Vagina (tissue), 2 donors: ENCODE measurements around the gene TMTC1. TPM values are rescaled to one million over a fixed set of nuclear protein-coding genes. Genes with fewer than 3 reads are reported as not detected.
A peak's percentile ranks its signal among the peaks of the same experiment; 100 is the strongest.

Experiments
- DNase-seq, 2 donors: peaks; one replicate each; pipeline ENCODE4 v3.0.0-alpha.2; 2017; ENCODE audit errors: extremely low spot score in 2 of 2
- H3K27ac ChIP-seq: fragments of 200-600 bp; sonication (generic); one replicate; pipeline ENCODE4 v1.5.1; 2019
- H3K27me3 ChIP-seq: fragments of 200-600 bp; sonication (generic); one replicate; pipeline ENCODE4 v1.5.1; 2019
- H3K36me3 ChIP-seq, 2 donors: fragments of 200-600 bp; sonication (generic); one replicate each; pipeline ENCODE4 v1.5.1; 2017 to 2019
- H3K4me1 ChIP-seq: fragments of 200-600 bp; sonication (generic); one replicate; pipeline ENCODE4 v1.5.1; 2019
- H3K4me3 ChIP-seq, 2 donors: fragments of 200-600 bp; sonication (generic); 1 replicate in 1 of 2; 2 replicates in 1 of 2; pipeline ENCODE4 v1.5.1; 2016 to 2019
- H3K9me3 ChIP-seq: fragments of 200-600 bp; sonication (generic); one replicate; pipeline ENCODE4 v1.5.1; 2019
- POLR2A ChIP-seq, 2 donors: fragments of 450-650 bp; IDR thresholded peaks; one replicate each; pipeline ENCODE4 v1.6.1; 2017; ENCODE audit warnings: antibody characterized with exemption in 2 of 2, mild to moderate bottlenecking in 2 of 2, moderate library complexity in 2 of 2
- POLR2AphosphoS5 ChIP-seq, 2 donors: sonication (generic); formaldehyde crosslinking; IDR thresholded peaks; one replicate each; pipeline ENCODE4 v1.9.0; 2017; ENCODE audit warnings: antibody characterized with exemption in 2 of 2, mild to moderate bottlenecking in 2 of 2, low read depth in 1 of 2; ENCODE audit not compliant: insufficient read depth in 1 of 2
- intact Hi-C: fragments of 100-400 bp; cut with DNase I; formaldehyde crosslinking; loops from one replicate; pipeline ENCODE4 v1.15.1; 2023
- total RNA-seq: library from RNA; depleted of rRNA; stranded (reverse); fragments of >200 nt; gene quantifications from one replicate; pipeline ENCODE4 v1.2.3, GENCODE V29; 2016
- TF ChIP-seq, protein P1 (sequence below), 3 experiments: fragments of 450-650 bp in 2 of 3; fragments of 200-600 bp in 1 of 3; sonication (generic) in 1 of 3; IDR thresholded peaks; one replicate each; pipeline ENCODE4 v1.5.1; 2017 to 2019; ENCODE audit warnings: antibody characterized with exemption in 3 of 3, mild to moderate bottlenecking in 2 of 3, moderate library complexity in 2 of 3

Gene TMTC1
- total RNA-seq, 1 donor from 2014 or later: 63.8 TPM

DNA sequence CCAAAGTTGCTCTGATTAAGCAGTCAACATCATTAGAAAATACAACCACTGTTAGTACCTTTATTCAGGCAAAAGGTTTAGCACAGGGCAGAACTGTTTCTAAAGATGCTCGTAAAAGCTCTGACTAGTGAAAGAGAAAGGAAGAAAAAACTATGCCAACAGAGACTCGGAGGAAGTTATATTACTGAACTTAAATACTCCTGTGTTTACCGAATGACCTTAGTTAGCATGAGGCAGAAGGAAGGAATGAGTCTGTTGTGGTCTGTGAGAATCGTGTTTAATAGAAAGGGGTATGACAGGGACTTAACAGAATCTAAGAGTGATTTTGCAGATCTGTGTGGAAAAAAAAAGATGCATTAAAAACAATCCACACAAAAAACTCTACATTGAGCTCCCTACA is 202.1 kb downstream of the TMTC1 start:
- Histone ChIP-seq H3K27me3 (no peaks in the 10 kb centered on the region), H3K4me3 (no peak overlapping the region), H3K9me3 (no peaks in the 10 kb centered on the region), H3K27ac (peak overlapping the region; percentile 82), H3K4me1 (peaks cover 27% of the 10 kb centered on the region), H3K36me3 (no peaks in the 10 kb centered on the region)
- intact Hi-C loops: no loop called here
- DNase-seq: no peak
- TF ChIP-seq POLR2AphosphoS5 (IDR thresholded peaks at IDR 0.05; ENCODE audit: insufficient read depth in 1 of 2, low read depth in 1 of 2): peak in 1 of 2 donors; percentile 42
- no peak for TF ChIP-seq POLR2A (IDR thresholded peaks at IDR 0.05)
- TF ChIP-seq, protein P1, sequence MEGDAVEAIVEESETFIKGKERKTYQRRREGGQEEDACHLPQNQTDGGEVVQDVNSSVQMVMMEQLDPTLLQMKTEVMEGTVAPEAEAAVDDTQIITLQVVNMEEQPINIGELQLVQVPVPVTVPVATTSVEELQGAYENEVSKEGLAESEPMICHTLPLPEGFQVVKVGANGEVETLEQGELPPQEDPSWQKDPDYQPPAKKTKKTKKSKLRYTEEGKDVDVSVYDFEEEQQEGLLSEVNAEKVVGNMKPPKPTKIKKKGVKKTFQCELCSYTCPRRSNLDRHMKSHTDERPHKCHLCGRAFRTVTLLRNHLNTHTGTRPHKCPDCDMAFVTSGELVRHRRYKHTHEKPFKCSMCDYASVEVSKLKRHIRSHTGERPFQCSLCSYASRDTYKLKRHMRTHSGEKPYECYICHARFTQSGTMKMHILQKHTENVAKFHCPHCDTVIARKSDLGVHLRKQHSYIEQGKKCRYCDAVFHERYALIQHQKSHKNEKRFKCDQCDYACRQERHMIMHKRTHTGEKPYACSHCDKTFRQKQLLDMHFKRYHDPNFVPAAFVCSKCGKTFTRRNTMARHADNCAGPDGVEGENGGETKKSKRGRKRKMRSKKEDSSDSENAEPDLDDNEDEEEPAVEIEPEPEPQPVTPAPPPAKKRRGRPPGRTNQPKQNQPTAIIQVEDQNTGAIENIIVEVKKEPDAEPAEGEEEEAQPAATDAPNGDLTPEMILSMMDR (IDR thresholded peaks at IDR 0.05): no peak

DNA sequence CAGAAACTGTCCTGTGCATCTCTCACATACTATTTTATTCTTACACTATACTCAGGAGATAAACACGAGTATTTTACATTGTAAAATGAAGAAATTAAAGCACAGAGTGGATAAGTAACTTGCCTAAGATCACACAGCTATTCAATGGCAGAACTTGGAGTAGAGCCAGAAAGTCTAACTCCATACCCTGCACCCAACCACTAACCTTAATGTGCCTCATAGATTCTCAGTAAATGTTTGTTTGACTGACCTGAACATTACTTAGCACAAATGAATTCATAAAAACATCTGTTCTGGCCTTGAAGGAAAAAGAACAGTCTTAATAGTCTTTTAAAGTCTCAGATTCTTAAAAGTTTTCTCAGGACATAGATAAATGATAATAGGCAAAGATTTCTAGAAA is 202.8 kb downstream of the TMTC1 start:
- no peaks in the 10 kb centered on the region for H3K9me3 ChIP-seq
- H3K4me1 ChIP-seq: peaks cover 27% of the 10 kb centered on the region
- peak overlapping the region; percentile 82 for H3K27ac ChIP-seq
- no peaks in the 10 kb centered on the region for H3K27me3 ChIP-seq
- no peak for DNase-seq
- H3K36me3 ChIP-seq: no peaks in the 10 kb centered on the region
- TF ChIP-seq POLR2A (IDR thresholded peaks at IDR 0.05) (no peak), POLR2AphosphoS5 (IDR thresholded peaks at IDR 0.05; ENCODE audit: insufficient read depth in 1 of 2, low read depth in 1 of 2) (no peak)
- TF ChIP-seq, protein P1 (IDR thresholded peaks at IDR 0.05): no peak
- intact Hi-C loops: no loop called here
- H3K4me3 ChIP-seq: no peak overlapping the region

DNA sequence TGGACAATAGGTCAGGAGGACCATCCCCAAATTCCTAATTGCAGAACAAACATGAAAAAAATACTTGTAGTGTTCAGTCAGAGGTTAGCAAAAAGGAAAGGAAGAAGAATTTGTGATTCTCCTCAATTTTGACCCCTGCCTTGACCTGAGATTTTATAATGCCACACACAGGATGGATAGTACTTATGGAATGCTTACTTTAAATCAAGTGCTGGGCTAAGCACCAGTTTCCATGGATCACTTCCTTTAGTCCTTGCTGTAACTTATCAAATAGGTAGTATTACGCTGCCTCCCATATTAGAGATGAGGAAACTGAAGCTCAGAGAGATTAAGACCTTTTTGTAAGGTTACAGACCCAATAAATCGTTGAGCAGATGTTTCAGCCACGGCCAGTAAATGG is 205.0 kb downstream of the TMTC1 start:
- Histone ChIP-seq H3K4me3 (no peak overlapping the region), H3K27me3 (no peaks in the 10 kb centered on the region), H3K36me3 (no peaks in the 10 kb centered on the region), H3K4me1 (peaks cover 23% of the 10 kb centered on the region), H3K27ac (peak overlapping the region; percentile 4), H3K9me3 (no peaks in the 10 kb centered on the region)
- intact Hi-C loops: no loop called here
- no peak for DNase-seq
- no peak for TF ChIP-seq POLR2A (IDR thresholded peaks at IDR 0.05)
- no peak for TF ChIP-seq POLR2AphosphoS5 (IDR thresholded peaks at IDR 0.05; ENCODE audit: insufficient read depth in 1 of 2, low read depth in 1 of 2)
- TF ChIP-seq, protein P1 (IDR thresholded peaks at IDR 0.05): no peak

DNA sequence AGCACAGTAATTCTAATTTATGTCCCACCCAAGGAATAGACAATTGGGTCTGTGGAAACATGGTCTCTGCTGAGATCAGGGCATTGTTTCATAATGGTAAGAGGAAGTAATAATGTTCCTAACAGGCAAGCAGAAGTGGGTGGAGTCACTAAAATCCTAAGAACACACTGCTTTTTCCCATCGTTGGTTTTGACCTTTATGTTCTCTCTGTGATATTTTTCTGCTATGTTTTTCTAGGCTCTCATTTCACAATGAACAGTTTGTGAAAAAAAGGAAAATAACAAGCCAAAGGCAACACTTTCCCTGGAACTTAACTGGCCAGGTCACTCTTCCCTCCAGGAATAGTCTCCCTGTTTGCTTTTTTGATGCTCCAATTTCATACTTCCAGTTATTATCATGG is 205.7 kb downstream of the TMTC1 start:
- DNase-seq: no peak
- Histone ChIP-seq H3K9me3 (no peaks in the 10 kb centered on the region), H3K27me3 (no peaks in the 10 kb centered on the region), H3K4me3 (no peak overlapping the region), H3K27ac (no peak overlapping the region), H3K4me1 (peaks cover 21% of the 10 kb centered on the region), H3K36me3 (no peaks in the 10 kb centered on the region)
- intact Hi-C loops: no loop called here
- TF ChIP-seq POLR2AphosphoS5 (IDR thresholded peaks at IDR 0.05; ENCODE audit: insufficient read depth in 1 of 2, low read depth in 1 of 2): peak in 1 of 2 donors; percentile 87
- TF ChIP-seq, protein P1 (IDR thresholded peaks at IDR 0.05): no peak

DNA sequence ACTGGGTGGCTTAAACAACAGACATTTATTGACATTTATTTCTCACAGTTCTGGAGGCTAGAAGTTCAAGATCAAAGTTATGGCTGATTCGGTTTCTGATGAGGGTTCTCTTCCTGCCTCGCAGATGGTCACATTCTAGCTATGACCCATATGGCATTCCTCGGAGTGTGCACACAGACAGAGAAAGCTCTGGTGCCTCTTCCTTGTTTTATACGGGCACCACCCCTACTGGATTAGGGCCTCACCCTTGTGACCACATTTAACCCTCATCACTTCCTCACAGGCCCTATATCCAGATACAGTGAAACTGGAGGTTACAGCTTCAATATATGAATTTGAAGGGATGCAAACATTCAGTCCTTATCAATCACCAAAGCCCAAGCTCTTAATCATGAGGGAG is 209.2 kb downstream of the TMTC1 start:
- no peaks in the 10 kb centered on the region for H3K27me3 ChIP-seq
- H3K4me3 ChIP-seq: no peak overlapping the region
- peaks cover 0 to 5% of the 10 kb centered on the region in 2 donors for H3K36me3 ChIP-seq
- DNase-seq: no peak
- H3K27ac ChIP-seq: no peak overlapping the region
- no peak for TF ChIP-seq POLR2AphosphoS5 (IDR thresholded peaks at IDR 0.05; ENCODE audit: insufficient read depth in 1 of 2, low read depth in 1 of 2)
- no peaks in the 10 kb centered on the region for H3K4me1 ChIP-seq
- intact Hi-C loops: no loop called here
- H3K9me3 ChIP-seq: no peaks in the 10 kb centered on the region
